HG02970 (cell line): ENCODE data around the gene RPRML.
"Not testable (repeated sequence)": the region's sequence is repeated elsewhere in the genome, so short reads cannot be mapped to it uniquely, and the experiment has no call there.

Source experiments
- ATAC-seq: cut with Tn5 transposase; IDR thresholded peaks from one replicate; pipeline ENCODE4 v1.9.1; 2021; ENCODE audit warnings: mild to moderate bottlenecking, moderate library complexity, moderate number of reproducible peaks; ENCODE audit not compliant: unreplicated experiment, low FRiP score

Gene RPRML

GRCh38 chr17:46977348-46977747 lies 1.7 kb downstream of the RPRML start:
- no peak for ATAC-seq

GRCh38 chr17:46976626-46977270 lies 2.3 kb downstream of the RPRML start:
- ATAC-seq: no peak

- ATAC-seq: no peak
These were observed 3.8 kb downstream of the RPRML start for GRCh38 chr17:46975287-46975686.

GRCh38 chr17:46974086-46974485 lies 5.0 kb downstream of the RPRML start:
- ATAC-seq: no peak

GRCh38 chr17:46972346-46972745 lies 6.7 kb downstream of the RPRML start:
- ATAC-seq: no peak

- ATAC-seq: no peak
These were observed 7.3 kb downstream of the RPRML start for GRCh38 chr17:46971647-46972300.

GRCh38 chr17:46968896-46969295 lies 10.2 kb downstream of the RPRML start:
- ATAC-seq: no peak

- no peak for ATAC-seq
These were observed 10.7 kb downstream of the RPRML start for GRCh38 chr17:46968224-46968834.

- no peak for ATAC-seq
These were observed 14.5 kb downstream of the RPRML start for GRCh38 chr17:46964315-46965265.

GRCh38 chr17:46963571-46963970 lies 15.5 kb downstream of the RPRML start:
- ATAC-seq: no peak

- no peak for ATAC-seq
These were observed 16.7 kb downstream of the RPRML start for GRCh38 chr17:46962374-46962790.

GRCh38 chr17:46960152-46960551 lies 18.9 kb downstream of the RPRML start:
- no peak for ATAC-seq

- ATAC-seq: no peak
These were observed 20.9 kb downstream of the RPRML start for GRCh38 chr17:46958041-46958591.

GRCh38 chr17:46953191-46953590 lies 25.9 kb downstream of the RPRML start:
- ATAC-seq: not testable (repeated sequence)

GRCh38 chr17:46952115-46952514 lies 26.9 kb downstream of the RPRML start:
- no peak for ATAC-seq

- ATAC-seq: no peak
These were observed 27.3 kb downstream of the RPRML start for GRCh38 chr17:46951706-46952105.

GRCh38 chr17:46950997-46951621 lies 27.9 kb downstream of the RPRML start:
- ATAC-seq: no peak

- ATAC-seq: no peak
These were observed 28.6 kb downstream of the RPRML start for GRCh38 chr17:46950342-46950996.
